HUES64 (cell line): ENCODE data around the gene EYS.
"Not testable (repeated sequence)": the region's sequence is repeated elsewhere in the genome, so short reads cannot be mapped to it uniquely, and the experiment has no call there.

Source experiments
- H3K27ac ChIP-seq: 2 replicates; pipeline ENCODE4 v1.7.0; 2013; ENCODE audit warnings: low read depth, low read length, inconsistent platforms
- H3K27me3 ChIP-seq: 2 replicates; pipeline ENCODE4 v1.6.1; 2013; ENCODE audit warnings: mild to moderate bottlenecking, low read length; ENCODE audit not compliant: insufficient read depth
- H3K36me3 ChIP-seq: 2 replicates; pipeline ENCODE4 v1.6.1; 2013; ENCODE audit warnings: mild to moderate bottlenecking, low read length; ENCODE audit not compliant: insufficient read depth
- H3K4me1 ChIP-seq: 2 replicates; pipeline ENCODE4 v1.6.1; 2013; ENCODE audit warnings: mild to moderate bottlenecking, low read length, moderate library complexity; ENCODE audit not compliant: insufficient read depth
- H3K4me3 ChIP-seq: 2 replicates; pipeline ENCODE4 v1.5.1; 2013; ENCODE audit warnings: mild to moderate bottlenecking, low read length, moderate library complexity
- H3K9ac ChIP-seq: 2 replicates; pipeline ENCODE4 v1.6.1; 2013; ENCODE audit warnings: mild to moderate bottlenecking, low read depth, low read length
- H3K9me3 ChIP-seq: 2 replicates; pipeline ENCODE4 v1.6.1; 2013; ENCODE audit warnings: low read depth, low read length; ENCODE audit not compliant: insufficient read depth
- WGBS: fragments of 150-250, 120-280 bp; methylation state at CpG from one replicate; pipeline ENCODE4 v1.1.7; 2013; ENCODE audit warnings: missing lambda C conversion rate; 5-methylcytosine and 5-hydroxymethylcytosine counted together

EYS gene

DNA sequence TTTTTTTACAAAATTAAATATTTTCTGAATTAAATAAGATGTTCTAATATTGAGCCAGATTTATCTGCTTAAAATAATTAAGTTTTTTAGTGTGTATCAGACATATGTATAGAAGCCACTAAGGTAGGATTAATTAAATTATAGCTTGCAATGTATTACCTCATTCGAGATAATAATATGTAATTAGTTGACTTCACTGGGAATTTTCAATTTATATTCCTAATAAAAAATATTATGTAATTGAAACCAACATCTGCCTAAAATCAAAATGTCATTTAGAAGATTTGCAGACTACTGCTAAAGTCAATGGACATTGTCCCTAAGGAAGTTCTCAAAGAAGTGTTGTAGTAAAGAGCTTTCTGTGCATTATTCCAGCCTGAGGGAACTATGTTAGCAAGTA lies 254.7 kb downstream of the EYS start:
- H3K9ac ChIP-seq = no peak overlapping the region
- no CpG with 5 or more reads among the region's 1 CpG for WGBS
- no peaks in the 10 kb centered on the region for H3K36me3 ChIP-seq
- H3K27me3 ChIP-seq = no peaks in the 10 kb centered on the region
- H3K4me1 ChIP-seq = peaks cover 32% of the 10 kb centered on the region
- no peaks in the 10 kb centered on the region for H3K9me3 ChIP-seq
- H3K27ac ChIP-seq = no peak overlapping the region
- H3K4me3 ChIP-seq = no peak overlapping the region

- H3K9ac ChIP-seq = no peak overlapping the region
- H3K27ac ChIP-seq = no peak overlapping the region
- no peak overlapping the region for H3K4me3 ChIP-seq
- no peaks in the 10 kb centered on the region for H3K9me3 ChIP-seq
- peaks cover 36% of the 10 kb centered on the region for H3K4me1 ChIP-seq
- H3K36me3 ChIP-seq = no peaks in the 10 kb centered on the region
- H3K27me3 ChIP-seq = no peaks in the 10 kb centered on the region
- 100% methylated on average over 1 of the region's 1 CpG for WGBS
Observed at GRCh38 chr6:65450451-65450850, 256.6 kb downstream of the EYS start.

- peaks cover 36% of the 10 kb centered on the region for H3K4me1 ChIP-seq
- 83% methylated on average over 1 of the region's 1 CpG for WGBS
Observed at GRCh38 chr6:65449926-65450325, 257.1 kb downstream of the EYS start.

GRCh38 chr6:65448866-65449265 lies 258.2 kb downstream of the EYS start:
- H3K27me3 ChIP-seq = no peaks in the 10 kb centered on the region
- no peak overlapping the region for H3K9ac ChIP-seq
- H3K27ac ChIP-seq = peak overlapping the region; percentile 42
- H3K36me3 ChIP-seq = no peaks in the 10 kb centered on the region
- peaks cover 36% of the 10 kb centered on the region for H3K4me1 ChIP-seq
- WGBS = 54% methylated on average over 1 of the region's 1 CpG
- no peak overlapping the region for H3K4me3 ChIP-seq
- H3K9me3 ChIP-seq = no peaks in the 10 kb centered on the region

More at GRCh38 chr6:65449926-65450325, 257.1 kb downstream of the EYS start:
- Histone ChIP-seq H3K27me3 (no peaks in the 10 kb centered on the region), H3K4me3 (no peak overlapping the region), H3K9ac (no peak overlapping the region), H3K27ac (peak overlapping the region; percentile 22; the same call in 1 of the 2 replicates), H3K9me3 (no peaks in the 10 kb centered on the region), H3K36me3 (no peaks in the 10 kb centered on the region)

GRCh38 chr6:65436281-65436680 lies 270.7 kb downstream of the EYS start:
- Histone ChIP-seq H3K4me3 (no peak overlapping the region), H3K9ac (no peak overlapping the region), H3K36me3 (no peaks in the 10 kb centered on the region), H3K4me1 (no peaks in the 10 kb centered on the region), H3K27me3 (no peaks in the 10 kb centered on the region), H3K27ac (no peak overlapping the region), H3K9me3 (no peaks in the 10 kb centered on the region)
- WGBS = 91% methylated on average over 1 of the region's 1 CpG

GRCh38 chr6:65416621-65417020 lies 290.4 kb downstream of the EYS start:
- WGBS = 93% methylated on average over 2 of the region's 3 CpGs
- Histone ChIP-seq H3K9me3 (no peaks in the 10 kb centered on the region), H3K36me3 (no peaks in the 10 kb centered on the region), H3K27me3 (no peaks in the 10 kb centered on the region), H3K9ac (no peak overlapping the region), H3K4me1 (peaks cover 4% of the 10 kb centered on the region; the same call in 1 of the 2 replicates), H3K27ac (no peak overlapping the region), H3K4me3 (no peak overlapping the region)

- no peaks in the 10 kb centered on the region for H3K27me3 ChIP-seq
- peaks cover 4% of the 10 kb centered on the region; the same call in 1 of the 2 replicates for H3K4me1 ChIP-seq
- H3K27ac ChIP-seq = no peak overlapping the region
- H3K4me3 ChIP-seq = no peak overlapping the region
- 95% methylated on average over 3 of the region's 3 CpGs for WGBS
- no peaks in the 10 kb centered on the region for H3K36me3 ChIP-seq
- no peak overlapping the region for H3K9ac ChIP-seq
- no peaks in the 10 kb centered on the region for H3K9me3 ChIP-seq
Observed at GRCh38 chr6:65410309-65410708, 296.7 kb downstream of the EYS start.

GRCh38 chr6:65402564-65402963 lies 304.5 kb downstream of the EYS start:
- no peaks in the 10 kb centered on the region for H3K36me3 ChIP-seq
- H3K27ac ChIP-seq = no peak overlapping the region
- no peak overlapping the region for H3K9ac ChIP-seq
- no peaks in the 10 kb centered on the region for H3K9me3 ChIP-seq
- no peak overlapping the region for H3K4me3 ChIP-seq
- no peaks in the 10 kb centered on the region for H3K4me1 ChIP-seq
- no peaks in the 10 kb centered on the region for H3K27me3 ChIP-seq

DNA sequence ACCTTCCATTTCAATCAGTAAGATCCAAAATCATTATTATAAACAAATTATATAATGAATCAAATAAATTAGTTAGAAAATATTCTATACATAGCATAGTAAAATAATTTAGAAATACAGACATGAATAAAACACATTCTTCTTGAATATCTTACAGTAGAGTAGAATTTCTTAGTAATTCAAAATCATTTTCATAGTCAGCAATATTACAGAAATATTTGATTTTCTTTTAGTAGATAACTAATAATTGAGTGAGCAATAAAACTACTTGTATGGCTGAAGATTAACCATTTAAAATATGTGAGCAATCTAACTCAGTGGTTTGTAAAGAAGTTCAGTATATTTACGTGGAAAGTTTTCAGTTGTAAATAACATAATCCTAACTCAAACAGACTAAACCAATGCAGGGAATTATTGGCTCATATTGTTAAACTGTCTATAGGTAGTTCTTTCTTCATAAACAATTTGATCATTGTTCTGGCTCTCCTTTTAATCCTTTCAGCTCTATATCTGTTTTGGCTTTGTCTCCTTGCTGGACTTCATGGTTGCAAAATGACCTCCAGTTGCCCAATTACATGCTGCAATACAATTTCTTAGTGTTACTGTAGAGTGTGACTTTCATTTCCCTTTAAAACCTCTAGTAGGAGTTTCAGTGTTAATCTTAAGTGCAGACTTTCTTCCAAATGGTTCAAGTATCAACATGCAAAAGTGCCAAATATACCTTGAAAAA lies 307.5 kb downstream of the EYS start:
- Histone ChIP-seq H3K9ac (no peak overlapping the region), H3K4me3 (no peak overlapping the region), H3K9me3 (no peaks in the 10 kb centered on the region), H3K27ac (no peak overlapping the region), H3K27me3 (no peaks in the 10 kb centered on the region), H3K4me1 (no peaks in the 10 kb centered on the region), H3K36me3 (no peaks in the 10 kb centered on the region)
- WGBS = no CpG with 5 or more reads among the region's 1 CpG

GRCh38 chr6:65398851-65399250 lies 308.2 kb downstream of the EYS start:
- H3K4me1 ChIP-seq = no peaks in the 10 kb centered on the region
- no peaks in the 10 kb centered on the region for H3K36me3 ChIP-seq
- H3K27me3 ChIP-seq = no peaks in the 10 kb centered on the region
- no peak overlapping the region for H3K9ac ChIP-seq
- H3K4me3 ChIP-seq = no peak overlapping the region
- H3K9me3 ChIP-seq = no peaks in the 10 kb centered on the region
- no peak overlapping the region for H3K27ac ChIP-seq
- 97% methylated on average over 2 of the region's 2 CpGs for WGBS

GRCh38 chr6:65350530-65350929 lies 356.5 kb downstream of the EYS start:
- Histone ChIP-seq H3K27me3 (no peaks in the 10 kb centered on the region), H3K27ac (no peak overlapping the region), H3K9me3 (no peaks in the 10 kb centered on the region), H3K4me1 (no peaks in the 10 kb centered on the region), H3K9ac (no peak overlapping the region), H3K4me3 (no peak overlapping the region), H3K36me3 (no peaks in the 10 kb centered on the region)
- WGBS = 90% methylated on average over 2 of the region's 4 CpGs

DNA sequence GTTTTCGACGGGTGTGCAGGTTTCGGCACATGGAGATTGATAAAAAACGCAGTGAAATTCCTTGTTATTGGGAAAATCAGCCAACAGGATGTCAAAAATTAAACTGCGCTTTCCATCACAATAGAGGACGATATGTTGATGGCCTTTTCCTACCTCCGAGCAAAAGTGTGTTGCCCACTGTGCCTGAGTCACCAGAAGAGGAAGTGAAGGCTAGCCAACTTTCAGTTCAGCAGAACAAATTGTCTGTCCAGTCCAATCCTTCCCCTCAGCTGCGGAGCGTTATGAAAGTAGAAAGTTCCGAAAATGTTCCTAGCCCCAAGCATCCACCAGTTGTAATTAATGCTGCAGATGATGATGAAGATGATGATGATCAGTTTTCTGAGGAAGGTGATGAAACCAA lies 404.4 kb downstream of the EYS start:
- not testable (repeated sequence) for H3K36me3 ChIP-seq, H3K9ac ChIP-seq, H3K27ac ChIP-seq, H3K4me3 ChIP-seq, H3K4me1 ChIP-seq, H3K9me3 ChIP-seq, H3K27me3 ChIP-seq
- WGBS = 80% methylated on average over 1 of the region's 10 CpGs
